Stimulated activated CD4-positive, alpha-beta T cell treated with anti-CD3 and anti-CD28 coated beads, Interleukin-2, amount 100 ng/mL, for 24 hours (primary cell): ENCODE results near the gene SPRR2B.
"Not testable (repeated sequence)": the region's sequence is repeated elsewhere in the genome, so short reads cannot be mapped to it uniquely, and the experiment has no call there.

Source experiments
- DNase-seq, 2 donors: peaks; one replicate each; pipeline ENCODE4 v3.0.0-alpha.2; 2020

SPRR2B gene

GRCh38 chr1:153032677-153033308 is 38.6 kb downstream of the SPRR2B start:
- DNase-seq: peak in 1 of 2 donors; percentile 2

- no peak for DNase-seq
Measured at GRCh38 chr1:153032073-153032472, 39.3 kb downstream of the SPRR2B start.

- no peak for DNase-seq
Measured at GRCh38 chr1:153030895-153031294, 40.5 kb downstream of the SPRR2B start, which contains the start of gene SPRR1B. Gene SPRR1B (plus strand): TSS chr1:153031203. CDS start chr1:153032346, 1,143 bp downstream.

- no peak for DNase-seq
Measured at GRCh38 chr1:153028766-153029165, 42.6 kb downstream of the SPRR2B start.

GRCh38 chr1:153025797-153026196 is 45.6 kb downstream of the SPRR2B start:
- DNase-seq: no peak

- DNase-seq: no peak
Measured at GRCh38 chr1:153024413-153024812, 47.0 kb downstream of the SPRR2B start.

- DNase-seq: no peak
Measured at GRCh38 chr1:153023109-153023508, 48.3 kb downstream of the SPRR2B start.

- DNase-seq: not testable (repeated sequence)
Measured at GRCh38 chr1:153022340-153022739, 49.1 kb downstream of the SPRR2B start.

GRCh38 chr1:153021829-153022228 is 49.6 kb downstream of the SPRR2B start:
- not testable (repeated sequence) for DNase-seq
